HEK293 (cell line): ENCODE data around the gene HSPA4L.

Experiments used
- CTCF ChIP-seq: fragments of 450-650 bp; formaldehyde crosslinking; IDR thresholded peaks from 2 replicates; pipeline ENCODE4 v1.5.1; 2016; ENCODE audit warnings: missing biosample characterization, missing genetic modification characterization
- GLI4 ChIP-seq: fragments of 450-650 bp; formaldehyde crosslinking; IDR thresholded peaks from 2 replicates; pipeline ENCODE4 v1.5.1; 2016; ENCODE audit warnings: missing biosample characterization, missing genetic modification characterization
- ZNF670 ChIP-seq: fragments of 450-650 bp; formaldehyde crosslinking; IDR thresholded peaks from 2 replicates; pipeline ENCODE4 v1.5.1; 2016; ENCODE audit warnings: missing biosample characterization, missing genetic modification characterization, low read depth

DNA sequence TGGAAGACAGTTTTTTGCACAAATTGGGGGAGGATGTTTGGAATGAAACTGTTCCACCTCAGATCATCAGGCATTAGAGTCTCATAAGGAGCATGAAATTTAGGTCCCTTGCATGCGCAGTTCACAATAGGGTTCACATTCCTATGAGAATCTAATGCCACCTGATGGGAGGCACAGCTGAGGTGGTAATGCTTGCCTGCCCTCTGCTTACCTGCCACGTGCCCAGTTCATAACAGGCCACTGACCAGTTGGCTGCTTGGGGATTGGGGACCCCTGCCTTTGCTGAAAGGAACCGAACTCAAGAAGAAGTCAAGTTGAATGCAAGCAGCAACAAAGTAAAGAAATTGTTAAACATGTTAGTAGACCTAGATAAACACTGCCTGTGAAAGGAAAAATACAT, 4.6 kb upstream of the HSPA4L start:
- TF ChIP-seq CTCF (tag by site-specific recombination) (no peak), GLI4 (tag by site-specific recombination) (no peak), ZNF670 (no peak)
